Renal cortex interstitium (tissue), 11 donors: ENCODE data around the gene CKAP2L. TPM values are rescaled to one million over a fixed set of nuclear protein-coding genes. Genes with fewer than 3 reads are reported as not detected.

Source experiments
- DNase-seq, 11 donors: peaks; one replicate each; pipeline ENCODE4 v3.0.0-alpha.2; 2013; ENCODE audit warnings: low read depth in 9 of 11, low spot score in 4 of 11; ENCODE audit errors: extremely low read depth in 1 of 11
- polyA plus RNA-seq, 3 donors: library from polyadenylated mRNA; unstranded; fragments of 120-200 nt; gene quantifications; one replicate each; pipeline ENCODE4 v1.2.1, GENCODE V29; 2013; ENCODE audit not compliant: insufficient read length in 3 of 3

Gene CKAP2L
- polyA plus RNA-seq, 3 donors, result 12.7 to 19.7 (median 15.3) TPM

DNA sequence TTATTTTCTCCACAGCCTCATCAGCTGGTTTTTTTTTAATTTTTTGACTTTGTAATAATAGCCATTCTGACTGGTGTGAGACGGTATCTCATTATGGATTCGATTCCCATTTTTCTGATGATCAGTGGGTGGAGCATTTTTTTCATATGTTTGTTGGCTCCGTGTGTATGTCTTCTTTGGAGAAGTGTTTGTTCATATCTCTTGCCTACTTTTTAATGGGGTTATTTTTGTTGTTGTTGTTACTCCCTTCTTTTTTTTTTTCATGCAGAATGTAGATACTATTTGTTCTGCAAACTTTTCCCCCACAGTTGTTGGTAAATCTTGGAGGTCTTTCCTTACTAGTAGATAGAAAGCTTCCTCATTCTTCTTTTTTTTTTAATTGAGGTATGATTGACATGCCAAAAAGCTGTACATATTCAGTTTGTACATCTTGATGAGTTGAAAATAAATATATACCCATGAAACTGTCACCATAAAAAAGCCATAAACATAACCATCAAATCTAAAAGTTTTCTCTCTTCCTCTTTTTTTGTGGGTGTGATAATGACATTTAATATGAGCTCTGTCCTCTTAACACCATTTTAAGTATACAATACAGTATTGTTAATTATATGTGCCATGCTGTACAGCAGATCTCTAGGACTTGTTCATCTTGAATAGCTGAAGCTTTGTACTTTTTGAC, 65.4 kb downstream of the CKAP2L start:
- no peak for DNase-seq

DNA sequence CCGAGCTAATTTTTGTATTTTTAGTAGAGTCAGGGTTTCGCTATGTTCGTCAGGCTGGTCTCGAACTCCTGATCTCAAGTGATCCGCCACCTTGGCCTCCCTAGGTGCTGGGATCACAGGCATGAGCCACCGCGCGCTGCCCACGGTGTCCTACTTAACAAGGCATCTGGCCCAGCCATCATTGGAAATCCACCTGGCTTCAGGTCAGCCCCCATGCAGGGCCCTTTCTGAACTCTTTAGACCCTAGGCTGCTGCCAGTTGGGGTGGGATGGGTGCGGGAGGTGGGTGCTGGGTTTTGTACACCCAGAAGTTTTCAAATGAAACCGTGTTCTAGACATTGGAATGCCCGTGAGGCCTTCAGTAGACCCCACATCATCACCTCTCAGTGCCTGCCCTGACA, 70.2 kb downstream of the CKAP2L start:
- no peak for DNase-seq

DNA sequence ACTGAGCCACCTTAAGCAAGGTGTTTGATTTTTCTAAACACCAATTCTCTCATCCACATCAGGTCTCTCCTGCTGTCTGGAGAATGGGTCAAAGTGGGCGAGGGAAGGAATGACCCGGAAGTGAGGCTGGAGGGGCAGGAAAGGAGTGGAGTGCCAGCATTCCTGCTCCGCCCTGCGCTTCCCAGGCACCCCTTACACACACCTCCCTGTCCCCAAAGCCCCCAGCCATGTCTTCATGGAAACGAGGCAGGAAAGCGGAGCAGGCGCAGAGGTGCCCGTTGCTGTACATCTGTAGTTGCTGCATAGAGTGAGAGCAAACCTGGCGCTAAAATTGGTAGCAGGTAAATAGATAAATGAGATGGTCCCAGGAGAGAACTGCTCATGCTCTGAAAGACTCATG, 70.8 kb downstream of the CKAP2L start:
- no peak for DNase-seq

DNA sequence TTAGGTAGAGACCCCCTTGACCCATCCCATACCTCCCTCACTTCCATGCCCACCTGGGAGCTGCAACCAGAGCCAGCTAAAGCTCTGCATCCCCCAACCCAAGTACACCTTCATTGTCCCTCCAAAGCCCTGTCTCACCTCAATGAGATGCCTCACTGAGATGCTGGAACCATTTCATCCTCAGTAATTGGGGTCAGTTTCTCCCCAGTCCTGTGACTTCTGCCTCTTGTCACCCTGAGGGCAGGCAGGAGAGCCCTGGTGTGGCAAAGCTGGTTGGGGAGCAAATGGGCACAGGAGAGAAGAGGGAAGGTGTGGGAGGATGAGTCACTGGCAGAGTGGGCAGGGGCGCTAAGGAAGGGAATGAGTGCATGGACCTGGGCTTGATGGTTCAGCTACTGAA, 71.5 kb downstream of the CKAP2L start:
- no peak for DNase-seq

DNA sequence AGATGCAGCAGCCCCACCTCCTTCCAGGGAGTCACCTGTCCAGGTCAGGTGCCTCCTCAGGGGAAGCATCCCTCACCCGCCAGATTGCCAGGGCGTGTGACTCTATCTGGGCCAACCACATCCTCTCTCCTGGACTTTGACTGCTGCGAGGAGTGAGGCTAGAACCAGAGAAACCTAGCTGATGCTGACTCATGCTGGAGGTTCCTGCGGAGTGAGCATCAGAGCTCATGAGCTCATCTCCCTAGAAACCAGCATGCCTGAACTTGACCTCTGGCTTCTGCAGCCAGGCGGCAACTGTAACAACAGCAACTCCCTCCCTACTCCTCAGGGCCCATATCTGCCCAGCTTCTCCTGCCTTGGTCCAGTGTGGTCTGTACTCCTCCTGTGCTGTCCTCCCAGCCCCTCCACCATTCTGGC, 71.9 kb downstream of the CKAP2L start:
- peak in 1 of 11 donors; percentile 43 for DNase-seq

DNA sequence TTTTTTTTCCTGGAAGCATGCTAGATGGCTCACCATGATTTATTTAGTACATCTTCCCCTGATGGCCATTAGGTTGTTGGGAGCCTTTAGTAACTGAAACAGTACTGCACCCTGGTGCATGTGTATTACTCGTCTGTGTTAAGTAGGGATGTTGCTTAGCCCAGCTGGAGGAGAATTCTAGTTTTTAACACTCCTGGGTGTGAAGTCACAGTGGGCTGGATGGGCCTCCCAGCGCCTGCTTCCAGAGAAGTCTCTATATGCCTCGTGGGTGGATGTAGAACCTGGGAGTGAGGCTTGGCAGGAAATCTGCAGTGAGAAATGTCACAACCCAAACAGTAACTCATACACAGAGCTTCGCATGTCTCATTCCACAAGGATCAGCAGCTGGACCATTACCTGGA, 72.5 kb downstream of the CKAP2L start:
- DNase-seq, result no peak

DNA sequence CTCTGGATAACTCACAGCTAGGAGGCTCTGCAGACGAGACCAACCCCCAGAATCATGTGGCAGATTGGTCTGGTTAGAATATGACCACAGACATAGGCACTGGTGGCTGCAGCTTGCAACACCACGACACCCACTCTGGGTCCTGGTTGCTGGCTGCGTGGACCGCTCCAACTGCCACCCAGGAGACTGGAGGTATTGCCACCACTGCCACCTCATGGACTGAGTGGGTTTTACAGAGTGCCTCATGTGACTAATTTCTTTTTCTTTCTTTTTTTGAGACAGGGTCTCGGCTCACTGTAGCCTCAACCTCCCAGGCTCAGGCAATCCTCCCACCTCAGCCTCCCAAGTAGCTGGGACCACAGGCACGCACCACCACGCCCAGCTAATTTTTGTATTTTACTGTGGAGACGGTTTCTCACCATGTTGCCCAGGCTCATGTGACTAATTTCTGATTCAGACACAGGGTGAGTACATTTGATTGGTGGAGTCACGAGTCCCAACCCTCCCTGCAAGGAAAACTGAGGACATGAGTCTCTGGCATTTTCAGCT, 73.5 kb downstream of the CKAP2L start:
- no peak for DNase-seq

DNA sequence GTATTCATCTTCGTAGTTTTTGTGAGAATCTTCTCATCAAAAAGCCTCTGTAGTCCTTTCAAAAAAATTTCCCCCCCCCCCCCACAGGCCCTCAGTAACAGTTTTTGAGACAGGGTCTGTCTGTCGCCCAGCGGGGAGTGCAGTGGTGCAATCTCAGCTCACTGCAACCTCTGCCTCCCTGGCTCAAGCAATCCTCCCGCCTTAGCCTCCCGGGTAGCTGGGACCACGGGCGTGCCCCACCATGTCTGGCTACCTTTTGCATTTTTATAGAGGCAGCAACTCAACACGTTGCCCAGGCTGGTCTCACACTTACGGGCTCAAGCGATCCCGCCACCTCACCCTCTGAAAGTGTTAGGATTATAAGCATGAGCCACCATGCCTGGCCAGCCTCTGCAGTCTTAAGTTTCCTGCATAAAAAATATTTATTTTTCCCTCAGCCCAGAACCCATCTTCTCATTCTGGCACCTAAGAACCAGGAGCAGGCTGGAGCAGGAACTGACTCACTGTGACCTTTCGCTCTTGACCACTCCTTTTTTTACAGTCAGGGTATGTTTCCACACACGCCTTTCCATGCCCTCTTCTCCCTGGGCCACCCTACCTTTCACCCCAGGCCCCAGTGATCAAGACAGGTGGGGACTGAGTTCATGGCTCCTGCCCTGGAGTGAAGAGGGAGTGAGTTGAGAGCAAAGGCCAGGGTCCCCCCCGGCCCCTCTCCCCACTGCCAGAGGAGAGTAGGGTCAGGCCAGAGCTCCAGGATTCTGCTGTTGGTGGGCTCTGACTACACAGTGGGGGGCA, 76.1 kb downstream of the CKAP2L start:
- no peak for DNase-seq

DNA sequence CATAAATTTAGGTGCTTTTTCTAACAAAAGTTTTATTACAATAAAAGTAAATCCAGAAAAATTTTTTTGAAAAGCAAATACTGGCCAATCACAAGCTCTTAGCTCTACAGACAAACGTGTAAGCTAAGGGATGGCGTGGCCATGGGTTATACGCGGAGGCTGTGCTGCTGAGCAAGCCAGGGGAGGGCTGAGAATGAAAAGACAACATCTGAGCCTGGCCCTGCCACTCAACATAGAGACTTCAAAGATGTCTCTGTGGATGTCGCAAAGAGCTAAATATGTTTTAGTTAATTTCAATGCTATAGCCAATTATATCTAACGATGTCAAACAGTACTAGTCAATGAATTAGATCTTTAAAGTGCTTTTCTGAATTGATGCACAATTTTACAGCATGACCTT, 76.9 kb downstream of the CKAP2L start:
- no peak for DNase-seq

Other genes starting within 250 kb of the CKAP2L start
- 10 to 100 TPM; 20.2 to 28.8 (median 21.1) TPM for gene POLR1B, start 222.1 kb downstream of the CKAP2L start, polyA plus RNA-seq
- 10 to 100 TPM; 19.8 to 35.0 (median 31.0) TPM for gene CHCHD5, start 180.0 kb downstream of the CKAP2L start, polyA plus RNA-seq
- gene SLC20A1, start 118.7 kb downstream of the CKAP2L start, polyA plus RNA-seq, result 10 to 100 TPM; 40.7 to 49.8 (median 47.6) TPM
- gene NT5DC4, start 43.6 kb downstream of the CKAP2L start, polyA plus RNA-seq, result 1 to 10 TPM in 1 of 3 donors, under 1 TPM in 2; 0.18 to 1.4 (median 0.37) TPM
- under 1 TPM in 2 of 3 donors, not detected in 1; 0.06 to 0.09 TPM for gene IL1A, start 19.9 kb upstream of the CKAP2L start, polyA plus RNA-seq
- gene IL1B, start 72.2 kb upstream of the CKAP2L start, polyA plus RNA-seq, result 1 to 10 TPM in 1 of 3 donors, under 1 TPM in 2; 0.53 to 2.9 (median 0.64) TPM
- gene IL37, start 146.6 kb upstream of the CKAP2L start, polyA plus RNA-seq, result under 1 TPM; 0.22 to 0.40 (median 0.24) TPM
- gene IL36G, start 213.4 kb upstream of the CKAP2L start, polyA plus RNA-seq, result under 1 TPM in 1 of 3 donors, not detected in 2; 0.27 TPM
- not detected for gene IL36A, start 240.8 kb upstream of the CKAP2L start, polyA plus RNA-seq